HG03342 (cell line): Measurements from ENCODE around the gene CPNE6.

Experiments
- ATAC-seq: cut with Tn5 transposase; IDR thresholded peaks from one replicate; pipeline ENCODE4 v1.9.1; 2021; ENCODE audit warnings: mild to moderate bottlenecking, moderate library complexity; ENCODE audit not compliant: unreplicated experiment

CPNE6 gene

GRCh38 chr14:24084440-24084839, 13.1 kb downstream of the CPNE6 start:
- no peak for ATAC-seq

GRCh38 chr14:24085215-24085614, 13.9 kb downstream of the CPNE6 start:
- no peak for ATAC-seq

- no peak for ATAC-seq
Observed at GRCh38 chr14:24086193-24086955, 15.0 kb downstream of the CPNE6 start.

GRCh38 chr14:24087004-24087403, 15.6 kb downstream of the CPNE6 start:
- no peak for ATAC-seq

- ATAC-seq = no peak
Observed at GRCh38 chr14:24088095-24088494, 16.7 kb downstream of the CPNE6 start.

- ATAC-seq = no peak
Observed at GRCh38 chr14:24089890-24090289, 18.5 kb downstream of the CPNE6 start.

- no peak for ATAC-seq
Observed at GRCh38 chr14:24092110-24092504, 20.7 kb downstream of the CPNE6 start.

DNA sequence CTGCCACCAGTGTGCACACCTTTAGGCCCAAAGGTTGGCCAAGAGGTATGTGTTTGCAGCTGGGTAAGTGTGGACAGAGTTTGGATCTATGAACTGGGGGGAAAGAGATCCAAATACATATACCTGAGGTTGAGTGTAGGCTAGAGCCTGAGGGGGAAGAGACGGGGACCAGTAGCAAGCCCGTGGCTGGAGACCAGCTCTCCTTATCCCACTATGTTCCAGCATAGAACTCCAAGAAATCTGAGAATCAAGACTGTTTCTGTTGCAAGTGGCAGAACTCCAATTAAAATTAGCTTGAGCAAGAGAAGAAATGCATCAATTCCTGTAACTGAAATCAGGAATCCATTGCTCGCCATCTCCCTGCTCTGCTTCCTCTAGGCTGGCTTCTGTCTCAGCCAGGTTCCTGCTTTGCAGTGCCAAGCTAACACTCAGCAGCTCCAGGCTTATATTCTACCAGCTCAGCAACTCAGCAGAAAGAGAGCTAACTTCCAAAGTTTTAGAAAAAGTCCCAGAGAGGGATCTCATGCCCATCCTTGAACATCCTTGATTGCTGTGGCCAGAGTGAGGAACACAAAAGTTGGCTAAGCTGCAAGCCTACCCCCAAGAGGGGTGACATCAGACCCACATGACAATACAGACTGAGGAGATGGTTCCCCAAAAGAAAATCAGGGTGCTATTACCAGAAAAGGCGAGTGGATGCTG, 21.3 kb downstream of the CPNE6 start:
- no peak for ATAC-seq

DNA sequence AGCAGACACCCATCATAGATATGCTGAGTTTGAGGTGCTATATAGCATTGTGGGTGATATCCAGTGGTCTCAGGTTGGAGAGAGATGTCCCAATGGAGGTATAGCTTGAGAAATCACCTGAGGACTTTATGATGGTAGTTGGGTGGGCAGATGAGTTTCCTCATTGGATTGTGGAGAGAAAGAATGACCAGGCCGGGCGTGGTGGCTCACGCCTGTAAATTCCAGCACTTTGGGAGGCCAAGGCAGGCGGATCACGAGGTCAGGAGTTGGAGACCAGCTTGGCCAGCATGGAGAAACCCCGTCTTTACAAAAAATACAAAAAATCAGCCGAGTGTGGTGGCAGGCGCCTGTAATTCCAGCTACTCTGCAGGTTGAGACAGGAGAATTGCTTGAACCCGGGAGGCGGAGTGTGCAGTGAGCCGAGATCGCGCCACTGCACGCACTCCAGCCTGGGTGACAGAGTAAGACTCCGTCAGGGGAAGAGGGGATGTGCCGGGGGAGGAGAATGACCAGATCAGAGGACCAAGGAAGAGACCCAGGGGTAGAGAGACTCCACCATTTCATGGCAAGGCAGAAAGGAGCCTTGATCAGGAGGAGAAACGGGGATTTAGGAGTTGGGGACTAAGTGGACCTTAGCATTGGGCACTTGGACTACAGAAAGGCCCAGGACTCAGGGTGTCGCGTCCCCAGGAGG, 22.0 kb downstream of the CPNE6 start:
- ATAC-seq = no peak

DNA sequence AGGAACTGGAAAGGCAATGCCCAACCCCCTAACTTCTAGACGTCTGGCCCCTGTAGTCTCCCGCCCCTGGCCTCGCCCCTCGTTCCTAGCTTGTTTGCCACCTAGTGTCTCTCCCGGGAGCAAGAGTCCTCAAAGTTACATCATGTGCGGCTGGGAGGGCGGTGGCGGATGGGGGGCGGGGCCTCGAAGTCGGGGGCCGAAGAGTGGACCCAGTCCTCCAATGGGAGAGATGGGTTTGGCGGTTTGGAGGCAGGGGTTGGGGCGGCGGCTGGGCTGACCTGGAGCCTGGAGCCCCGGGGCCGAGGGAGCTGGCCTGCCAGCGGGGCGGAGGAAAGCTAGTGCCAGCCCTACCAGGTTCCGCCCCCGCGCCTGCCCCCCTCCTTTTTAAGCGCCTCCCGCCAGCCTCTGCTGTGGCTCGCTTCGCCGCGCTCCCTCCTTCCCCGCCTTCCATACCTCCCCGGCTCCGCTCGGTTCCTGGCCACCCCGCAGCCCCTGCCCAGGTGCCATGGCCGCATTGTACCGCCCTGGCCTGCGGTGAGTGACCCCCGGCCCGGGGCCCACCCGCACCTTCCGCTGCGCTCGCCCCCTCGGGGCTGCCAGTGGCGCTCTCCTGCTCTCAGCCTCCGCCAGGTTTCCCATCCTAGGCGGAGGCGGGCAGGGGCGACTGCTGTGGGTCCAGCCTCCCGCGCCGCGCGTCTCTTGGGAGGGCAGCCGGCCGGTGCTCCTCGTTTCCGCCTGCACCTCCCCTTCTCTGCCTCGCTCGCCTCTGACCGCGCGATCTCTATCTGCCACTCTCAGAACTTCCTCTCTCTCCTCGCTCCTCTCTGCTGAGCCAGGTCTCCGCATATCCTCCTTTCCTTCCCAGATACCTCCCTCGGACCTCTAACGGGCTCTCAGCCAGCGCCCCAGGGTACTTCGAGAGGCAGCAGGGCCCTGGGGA, 22.8 kb downstream of the CPNE6 start, which contains the start of gene PCK2:
PCK2 (plus strand) TSS at position 411 of the 940 bp plus-strand sequence; CDS start at position 506, 95 bp downstream.
- ATAC-seq = peak; percentile 43

- ATAC-seq = no peak
Observed at GRCh38 chr14:24094841-24095270, 23.5 kb downstream of the CPNE6 start.

DNA sequence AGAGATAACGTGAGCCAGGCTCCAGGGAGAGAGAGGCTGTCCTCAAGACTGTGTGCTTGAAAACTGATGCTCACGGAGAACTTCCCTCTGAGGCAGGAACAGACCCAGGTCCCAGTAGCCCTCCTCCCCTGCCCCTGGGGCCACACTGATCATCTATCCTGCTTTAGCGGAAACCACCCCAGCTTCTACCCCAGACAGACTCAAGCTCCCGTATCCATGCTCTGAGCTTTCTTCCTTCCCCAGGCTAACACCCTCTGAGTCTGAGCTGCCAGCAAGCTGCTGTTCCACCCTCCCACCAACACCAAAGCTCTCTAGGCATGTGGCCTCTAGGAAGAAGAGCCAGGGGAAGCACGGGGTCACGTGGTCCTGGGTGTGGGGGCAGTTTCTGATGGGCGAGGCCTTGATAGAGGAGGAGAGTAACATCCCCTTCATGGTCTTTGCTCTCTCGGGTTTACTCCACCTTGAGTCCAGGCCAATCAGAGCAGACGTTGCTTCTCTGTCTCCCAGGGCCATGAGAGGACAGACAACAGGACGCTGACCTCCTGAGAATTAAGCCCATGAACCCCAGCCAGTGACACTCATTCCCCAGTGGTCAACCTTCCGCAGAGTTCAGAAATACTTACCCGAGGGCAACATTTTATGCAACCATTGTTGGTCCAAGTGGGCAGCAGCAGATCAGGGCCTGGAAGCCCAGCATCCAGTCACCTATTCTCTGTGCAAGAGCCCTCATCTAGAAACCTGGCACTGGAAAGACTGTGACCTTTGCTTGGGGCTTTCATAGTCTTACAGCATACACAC, 24.1 kb downstream of the CPNE6 start:
- peak; percentile 71 for ATAC-seq

GRCh38 chr14:24096545-24097181, 25.3 kb downstream of the CPNE6 start:
- ATAC-seq = no peak

DNA sequence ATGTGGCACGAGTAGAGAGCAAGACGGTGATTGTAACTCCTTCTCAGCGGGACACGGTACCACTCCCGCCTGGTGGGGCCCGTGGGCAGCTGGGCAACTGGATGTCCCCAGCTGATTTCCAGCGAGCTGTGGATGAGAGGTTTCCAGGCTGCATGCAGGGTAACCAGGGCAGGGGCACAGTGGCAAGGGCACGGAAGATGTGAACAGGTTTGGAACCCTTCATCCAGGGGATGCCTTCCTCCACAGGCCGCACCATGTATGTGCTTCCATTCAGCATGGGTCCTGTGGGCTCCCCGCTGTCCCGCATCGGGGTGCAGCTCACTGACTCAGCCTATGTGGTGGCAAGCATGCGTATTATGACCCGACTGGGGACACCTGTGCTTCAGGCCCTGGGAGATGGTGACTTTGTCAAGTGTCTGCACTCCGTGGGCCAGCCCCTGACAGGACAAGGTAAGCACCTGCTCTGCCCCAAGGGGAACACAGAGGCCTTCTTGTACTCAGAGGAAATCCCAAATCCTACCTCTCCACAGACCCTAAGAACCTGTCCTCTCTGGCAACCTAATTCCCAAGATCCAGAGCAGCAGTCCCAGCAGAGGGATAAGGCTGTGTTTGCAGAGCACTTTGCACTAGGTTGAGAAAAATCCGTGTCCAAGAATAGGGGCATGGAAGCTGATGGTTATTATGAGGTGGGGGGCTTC, 27.0 kb downstream of the CPNE6 start:
- ATAC-seq = no peak

DNA sequence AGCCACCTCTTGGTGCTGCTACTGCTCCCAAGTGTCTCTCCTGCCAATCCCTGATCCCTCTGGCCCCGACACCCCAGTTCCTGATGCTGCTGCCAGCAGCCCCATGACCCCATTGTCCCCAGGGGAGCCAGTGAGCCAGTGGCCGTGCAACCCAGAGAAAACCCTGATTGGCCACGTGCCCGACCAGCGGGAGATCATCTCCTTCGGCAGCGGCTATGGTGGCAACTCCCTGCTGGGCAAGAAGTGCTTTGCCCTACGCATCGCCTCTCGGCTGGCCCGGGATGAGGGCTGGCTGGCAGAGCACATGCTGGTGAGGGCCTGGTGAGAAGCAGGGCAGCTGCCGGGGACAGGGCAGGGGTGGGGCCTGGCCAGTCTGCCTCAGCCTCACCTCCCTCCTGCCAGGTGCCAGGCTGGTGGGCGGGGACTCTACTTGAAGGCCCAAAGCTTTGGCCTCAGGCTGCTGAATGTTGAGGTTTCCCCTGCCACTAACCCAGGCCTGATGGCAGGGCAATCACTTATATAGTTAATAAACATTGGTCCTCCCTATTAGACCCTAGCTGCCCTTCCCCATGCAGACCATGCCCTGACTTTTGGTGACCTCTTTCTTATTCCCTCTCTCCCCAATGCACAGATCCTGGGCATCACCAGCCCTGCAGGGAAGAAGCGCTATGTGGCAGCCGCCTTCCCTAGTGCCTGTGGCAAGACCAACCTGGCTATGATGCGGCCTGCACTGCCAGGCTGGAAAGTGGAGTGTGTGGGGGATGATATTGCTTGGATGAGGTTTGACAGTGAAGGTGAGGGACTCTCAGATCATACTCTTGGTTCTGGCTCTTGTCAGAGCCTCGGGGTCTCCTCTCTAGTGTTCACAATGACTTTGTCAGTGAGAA, 27.8 kb downstream of the CPNE6 start:
- ATAC-seq = no peak

DNA sequence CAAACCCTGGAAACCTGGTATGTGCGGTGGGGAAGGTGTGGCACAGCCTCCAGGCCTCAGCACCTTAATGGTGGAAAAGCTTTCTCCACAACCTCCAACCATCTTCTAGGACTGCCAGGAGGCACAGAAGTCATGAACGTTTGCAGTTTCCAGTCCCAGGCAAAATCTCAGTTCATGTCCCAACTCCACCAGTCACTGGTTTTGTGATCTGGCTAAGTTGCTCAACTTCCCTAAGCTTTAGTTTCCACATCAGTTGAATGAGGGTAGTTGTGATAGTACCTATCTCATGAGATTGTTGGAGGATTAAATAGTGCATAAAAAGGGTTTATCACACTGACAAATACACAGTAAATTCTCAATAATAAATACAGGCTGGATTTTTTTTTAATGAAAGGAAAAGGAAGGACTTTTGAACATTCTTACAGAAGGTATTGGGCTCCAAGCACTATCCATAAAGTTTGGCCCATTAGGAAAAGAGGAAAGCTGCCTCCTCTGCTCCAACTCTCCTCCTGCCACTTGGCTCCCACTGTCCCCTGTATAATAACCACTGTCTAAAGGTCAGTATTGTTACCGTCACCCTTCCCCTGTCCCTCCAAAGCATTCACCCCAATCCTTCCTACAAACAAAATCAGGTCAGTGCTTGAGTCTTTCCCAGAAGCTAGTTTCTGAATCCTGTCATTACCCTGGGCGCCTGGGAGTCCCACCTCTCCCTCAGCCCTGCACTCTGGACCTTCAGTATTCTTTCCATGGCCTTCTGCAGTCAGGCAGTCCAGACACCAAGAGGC, 29.0 kb downstream of the CPNE6 start:
- ATAC-seq = no peak

- no peak for ATAC-seq
Observed at GRCh38 chr14:24100982-24101494, 29.7 kb downstream of the CPNE6 start.
